Activated T-helper 1 cell treated with anti-CD3 and anti-CD28 coated beads, Interleukin-2, amount 50 U/mL, for 16 hours (primary cell): ENCODE measurements around the gene KPNA2.
"Not testable (repeated sequence)": the region's sequence is repeated elsewhere in the genome, so short reads cannot be mapped to it uniquely, and the experiment has no call there.

ENCODE experiments used
- DNase-seq, 2 donors: peaks; one replicate each; pipeline ENCODE4 v3.0.0-alpha.2; 2020; ENCODE audit warnings: low read depth in 1 of 2, low spot score in 1 of 2

KPNA2 gene

DNA sequence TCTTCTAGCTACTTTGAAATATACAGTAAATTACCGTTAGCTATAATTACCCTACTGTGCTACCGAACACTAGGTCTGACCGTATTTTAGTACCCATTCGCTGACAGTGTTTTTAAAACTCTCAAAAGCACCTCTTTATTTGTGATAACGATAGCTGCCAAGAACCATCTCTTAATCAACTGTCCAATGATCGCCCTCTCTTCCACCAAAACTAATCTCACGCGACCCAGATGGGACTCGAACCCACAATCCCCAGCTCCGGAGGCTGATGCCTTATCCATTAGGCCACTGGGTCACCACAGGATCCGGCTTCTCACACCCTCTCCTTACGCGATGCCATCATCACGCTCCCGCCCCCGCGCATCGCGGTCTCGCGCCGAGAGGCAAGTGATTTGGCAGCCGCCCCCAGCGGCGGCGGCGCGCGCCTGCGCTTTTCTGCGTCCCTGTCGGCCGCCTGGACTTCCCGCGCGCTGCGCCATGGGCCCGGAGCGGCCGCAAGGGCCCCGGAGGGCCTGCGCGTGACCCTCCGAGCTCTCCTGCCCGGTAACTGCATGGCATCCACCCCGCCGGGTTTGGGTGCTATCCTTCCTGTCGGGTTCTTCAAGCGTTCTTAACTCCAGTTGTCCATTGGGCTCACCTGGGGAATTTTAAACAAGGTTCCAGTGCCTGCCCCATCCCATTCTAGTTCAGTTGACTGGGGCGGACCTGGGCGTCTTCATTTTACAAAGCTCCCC, 15.7 kb upstream of the KPNA2 start:
- DNase-seq: peak; percentile 97 to 98

DNA sequence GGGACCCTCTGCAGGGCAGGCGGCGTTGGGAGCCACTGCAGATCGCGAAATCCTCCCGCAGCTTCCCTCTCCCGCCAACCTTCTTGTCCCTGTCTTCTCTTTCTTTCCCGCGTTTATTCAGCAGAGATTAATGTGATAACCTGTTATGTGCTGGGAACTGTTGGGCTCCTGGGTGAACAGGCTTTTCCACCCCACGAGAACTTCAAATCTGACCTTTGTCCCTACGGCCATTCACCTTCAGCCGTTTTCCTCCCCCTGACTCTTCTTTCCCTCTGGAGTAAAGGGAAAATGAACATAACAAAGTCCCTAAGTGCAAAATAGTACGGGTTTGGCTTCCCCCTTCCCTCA, 15.2 kb upstream of the KPNA2 start:
- DNase-seq: no peak

DNA sequence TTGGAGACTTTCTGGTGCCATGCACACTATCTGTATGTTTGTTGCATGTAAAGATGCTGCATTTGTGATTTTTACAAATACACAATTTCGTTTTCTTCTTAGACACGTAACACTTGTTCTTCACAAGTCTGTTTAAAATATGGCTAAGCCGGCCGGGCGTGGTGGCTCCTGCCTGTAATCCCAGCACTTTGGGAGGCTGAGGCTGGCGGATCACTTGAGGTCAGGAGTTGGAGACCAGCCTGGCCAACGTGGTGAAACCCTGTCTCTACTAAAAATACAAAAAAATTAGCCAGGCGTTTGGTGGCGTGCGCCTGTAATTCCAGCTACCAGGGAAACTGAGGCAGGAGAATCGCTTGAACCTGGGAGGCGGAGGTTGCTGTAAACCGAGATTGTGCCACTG, 14.7 kb upstream of the KPNA2 start:
- DNase-seq: not testable (repeated sequence)

DNA sequence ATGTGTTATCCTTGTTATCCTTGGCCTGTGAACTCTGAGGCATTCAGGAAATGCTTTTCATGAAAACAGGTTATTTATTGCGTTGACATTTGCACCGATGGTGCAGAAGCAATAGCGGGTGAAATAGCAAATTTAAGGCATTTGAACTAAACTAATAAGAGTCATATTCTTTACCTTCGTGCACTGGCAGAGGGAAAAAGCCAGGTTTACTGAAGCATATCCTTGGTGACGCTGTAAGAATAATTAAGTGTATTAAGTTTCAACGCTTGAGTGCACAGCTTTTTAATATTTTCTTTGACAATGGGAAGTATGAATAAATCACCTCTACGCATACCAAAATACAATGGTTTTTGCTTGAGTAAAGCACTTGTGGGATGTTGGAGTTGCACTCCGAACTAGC, 13.6 kb upstream of the KPNA2 start:
- DNase-seq: no peak

DNA sequence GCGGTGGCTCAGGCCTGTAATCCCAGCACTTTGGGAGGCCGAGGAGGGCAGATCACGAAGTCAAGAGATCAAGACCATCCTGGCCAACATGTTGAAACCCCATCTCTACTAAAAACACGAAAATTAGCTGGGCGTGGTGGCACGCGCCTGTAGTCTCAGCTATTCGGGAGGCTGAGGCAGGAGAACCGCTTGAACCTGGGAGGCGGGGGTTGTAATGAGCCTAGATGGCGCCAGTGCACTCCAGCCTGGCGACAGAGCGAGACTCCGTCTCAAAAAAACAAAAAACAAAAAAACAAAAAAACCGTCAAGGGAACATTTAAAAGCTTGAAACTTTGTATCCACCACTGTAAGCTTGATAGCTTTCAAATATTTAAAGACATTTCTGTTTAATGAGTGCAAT, 13.0 kb upstream of the KPNA2 start:
- DNase-seq: not testable (repeated sequence)

DNA sequence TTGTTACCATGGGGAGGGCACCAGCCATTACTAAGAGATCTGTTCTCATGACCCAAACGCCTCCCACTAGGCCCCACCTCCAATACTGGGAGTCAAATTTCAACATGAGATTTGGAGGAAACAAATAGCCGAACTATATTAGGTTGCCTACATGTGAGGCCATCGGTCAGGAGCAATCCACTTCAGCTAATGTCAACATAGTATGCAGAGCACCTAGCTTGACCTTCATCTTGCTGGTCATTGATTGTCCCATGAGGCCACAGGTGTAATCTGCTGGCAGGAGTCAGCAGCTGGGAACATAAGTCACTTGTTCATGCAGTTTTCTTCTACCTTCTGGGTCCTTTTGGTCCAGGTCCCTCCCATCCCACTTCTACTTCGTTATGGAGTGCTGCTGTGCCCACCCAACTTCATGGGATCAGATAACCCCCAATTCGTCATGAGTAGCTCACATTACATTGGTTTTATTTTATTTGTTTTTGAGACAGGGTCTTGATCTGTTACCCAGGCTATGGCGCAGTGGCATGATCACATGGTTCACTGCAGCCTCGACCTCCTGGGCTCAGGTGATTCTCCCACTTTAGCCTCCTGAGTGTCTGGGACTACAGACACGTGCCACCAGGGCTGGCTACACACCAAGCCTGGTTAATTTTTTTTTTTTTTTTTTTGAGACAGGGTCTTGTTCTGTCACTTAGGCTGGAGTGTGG, 5.9 kb upstream of the KPNA2 start:
- DNase-seq: no peak

DNA sequence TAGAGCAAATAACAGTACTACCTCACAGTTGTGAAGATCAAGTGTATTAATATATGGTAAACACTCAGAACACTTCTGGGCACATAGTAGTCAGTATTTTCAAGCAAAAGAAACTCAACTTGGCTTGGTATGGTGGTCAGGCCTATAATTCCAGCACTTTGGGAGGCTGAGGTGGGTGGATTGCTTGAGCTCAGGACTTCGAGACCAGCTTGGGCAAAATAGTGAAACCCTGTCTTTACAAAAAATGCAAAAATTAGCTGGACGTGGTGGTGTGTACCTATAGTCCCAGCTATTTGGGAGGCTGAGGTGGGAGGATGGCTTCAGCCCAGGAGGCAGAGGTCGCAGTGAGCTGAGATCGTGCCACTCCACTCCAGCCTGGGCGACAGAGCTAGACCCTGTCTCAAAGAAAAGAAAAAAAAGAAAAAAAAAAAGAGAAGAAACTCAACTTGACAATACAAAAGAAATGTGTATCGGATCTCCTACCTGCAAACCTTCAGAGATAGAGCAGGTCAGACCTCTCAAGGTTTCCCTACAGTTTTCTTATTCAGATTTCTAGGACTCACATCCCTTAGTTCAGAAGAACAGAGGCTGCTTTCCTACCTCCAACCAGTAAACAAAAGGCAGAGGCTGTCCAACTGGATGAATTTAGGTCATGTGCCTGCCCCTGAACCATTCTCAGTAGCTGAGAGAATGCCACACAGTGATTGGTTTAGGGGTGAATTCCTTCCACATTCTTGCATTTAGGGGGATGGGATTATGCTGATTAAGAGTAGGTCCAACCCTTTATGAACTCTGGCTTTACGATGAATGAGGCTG, 1.7 kb upstream of the KPNA2 start:
- DNase-seq: no peak

DNA sequence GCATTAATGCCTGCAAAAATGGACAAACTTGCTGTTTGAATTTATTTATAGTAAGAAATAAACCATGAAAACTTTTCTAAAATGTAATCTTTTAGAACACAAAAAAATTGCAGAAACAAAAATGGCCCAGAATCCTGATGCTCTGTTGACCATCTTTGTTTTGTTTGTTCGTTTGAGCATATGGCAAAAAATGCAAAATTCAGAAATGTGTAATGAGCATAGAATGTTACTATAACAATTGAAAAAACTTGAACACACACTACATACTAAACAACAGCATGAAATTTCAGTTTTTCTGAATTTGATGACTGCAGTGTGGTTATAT, 1.1 kb upstream of the KPNA2 start:
- no peak for DNase-seq

DNA sequence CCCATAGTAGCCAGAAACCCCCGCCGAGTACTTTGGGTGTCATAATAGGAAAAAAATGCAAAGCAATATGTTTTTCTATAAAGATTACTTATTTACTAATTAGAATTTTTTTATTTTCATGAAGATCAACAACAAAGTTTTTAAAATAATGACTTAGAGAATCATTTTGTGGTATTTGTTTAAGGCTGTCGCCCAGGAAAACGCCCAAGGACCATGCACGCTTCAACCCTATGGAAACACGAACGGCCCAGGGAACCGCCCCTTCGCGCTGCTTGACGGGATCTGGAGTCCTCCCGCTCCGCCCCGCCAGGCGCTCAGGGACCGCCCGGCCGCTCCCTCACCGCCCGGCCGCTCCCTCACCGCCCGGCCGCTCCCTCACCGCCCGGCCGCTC, 408 bp upstream of the KPNA2 start:
- peak; percentile 74 to 78 for DNase-seq

DNA sequence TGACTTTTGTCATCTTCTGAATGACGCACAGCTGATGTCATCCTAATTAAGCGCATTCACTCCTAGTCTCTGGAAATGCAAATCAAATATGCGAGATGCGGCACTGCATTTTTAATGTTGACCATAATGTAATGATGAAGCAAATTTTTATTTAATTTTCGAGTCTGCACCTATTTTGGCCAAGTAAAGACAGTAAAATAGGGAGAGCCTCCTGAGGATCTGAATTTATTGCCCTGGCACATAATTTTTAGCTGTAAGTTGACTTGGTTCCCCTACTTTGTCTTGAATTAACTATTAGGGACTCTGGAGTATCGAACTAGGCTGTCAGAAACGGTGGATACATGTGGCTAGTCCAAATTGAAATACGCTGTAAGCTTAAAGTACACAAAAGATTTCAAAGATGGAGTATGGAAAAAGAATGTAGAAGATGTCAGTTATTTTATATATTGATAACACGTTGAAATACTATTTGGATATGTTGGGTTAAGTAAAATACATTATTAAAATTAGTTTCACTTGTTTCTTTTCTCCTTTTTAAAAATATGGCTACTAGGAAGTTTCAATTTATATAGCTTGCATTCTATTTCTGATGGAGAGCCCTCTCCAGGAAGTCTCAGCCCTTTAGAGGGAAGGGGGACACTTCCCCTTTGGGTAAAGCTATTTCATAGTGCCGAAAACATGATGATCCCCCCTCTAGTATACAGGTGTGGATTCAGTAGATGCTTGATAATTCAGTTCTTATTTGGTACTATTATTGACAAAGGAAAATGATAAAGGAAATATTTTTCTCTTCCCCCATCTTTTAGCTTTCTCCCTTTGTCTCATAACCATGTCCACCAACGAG, 991 bp downstream of the KPNA2 start:
- DNase-seq: no peak

DNA sequence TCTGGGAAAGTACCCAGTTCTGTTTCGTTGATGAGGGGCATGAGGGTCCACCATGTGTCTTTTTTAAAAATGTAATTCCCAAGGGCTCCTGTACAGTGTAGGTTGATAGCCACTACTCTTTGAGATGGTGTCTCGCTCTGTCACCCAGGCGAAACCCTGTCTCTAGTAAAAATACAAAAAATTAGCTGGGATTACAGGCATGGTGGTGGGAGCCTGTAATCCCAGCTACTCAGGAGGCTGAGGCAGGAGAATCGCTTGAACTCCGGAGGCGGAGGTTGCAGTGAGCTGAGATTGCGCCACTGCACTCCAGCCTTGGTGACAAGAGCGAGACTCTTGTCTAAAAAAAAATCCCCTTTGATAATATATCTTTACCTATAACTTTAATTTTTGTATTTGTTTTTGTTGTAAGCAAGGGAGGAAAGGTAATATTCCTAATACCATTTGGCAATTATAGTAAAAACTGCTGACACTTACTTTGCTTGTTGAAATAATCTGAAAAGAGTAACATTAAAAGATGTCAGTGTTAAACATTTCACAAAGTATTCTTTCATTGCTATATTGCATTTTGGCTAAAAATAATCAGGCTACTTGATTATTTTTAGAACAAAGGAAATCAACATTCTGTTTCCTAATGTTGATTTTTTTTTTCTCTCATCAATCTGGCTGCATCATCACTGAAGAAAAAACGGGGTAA, 11.8 kb downstream of the KPNA2 start:
- DNase-seq: no peak

DNA sequence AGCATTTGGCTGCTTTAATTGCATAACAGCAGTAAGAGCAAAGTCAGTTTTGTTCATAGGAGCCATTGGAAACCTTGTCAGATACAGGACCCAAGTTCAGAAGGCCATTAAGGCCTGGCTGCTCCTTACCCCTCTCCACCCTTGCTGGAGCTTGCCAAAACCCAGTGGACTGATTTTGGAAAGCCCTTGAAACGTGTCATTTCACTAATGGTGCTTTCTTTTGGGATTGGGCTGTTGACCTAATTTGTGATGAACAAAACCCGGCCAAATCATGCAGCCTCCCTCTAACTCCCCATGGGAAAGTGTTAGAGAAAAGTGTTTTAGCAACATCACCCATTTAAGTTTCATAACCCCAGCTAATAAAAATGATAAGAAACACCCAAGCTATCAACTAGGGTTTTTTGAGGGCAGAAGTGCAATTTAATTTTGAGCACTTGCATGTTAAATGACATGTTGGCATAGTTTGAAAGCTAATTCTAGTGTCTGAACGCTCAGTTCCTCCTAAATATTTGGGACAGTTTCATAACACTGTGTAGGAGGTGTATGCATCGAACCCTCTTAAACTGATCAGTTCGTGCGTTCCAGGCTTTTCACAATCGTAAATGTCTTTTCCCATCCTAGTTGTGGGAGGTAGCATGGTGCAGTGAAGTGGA, 12.5 kb downstream of the KPNA2 start:
- not testable (repeated sequence) for DNase-seq

DNA sequence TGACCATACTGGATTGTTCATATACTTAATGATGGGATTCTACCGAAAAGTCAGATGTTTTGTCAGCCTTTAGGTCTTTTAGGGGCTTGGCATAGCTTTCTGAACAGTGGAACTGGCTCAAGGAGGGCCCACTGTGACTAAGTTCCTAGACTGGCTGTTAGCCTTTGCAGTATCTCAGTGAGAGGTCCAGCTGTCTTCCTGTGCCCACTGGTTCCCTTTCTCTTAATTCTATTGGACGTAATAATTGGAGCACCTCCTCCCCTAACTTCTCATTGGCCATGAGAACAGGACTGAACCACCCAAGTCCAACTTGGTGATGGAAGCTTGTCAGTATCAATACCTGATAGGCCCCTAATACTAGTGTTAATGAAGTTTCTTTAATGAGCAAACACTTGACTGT, 13.5 kb downstream of the KPNA2 start:
- DNase-seq: no peak

DNA sequence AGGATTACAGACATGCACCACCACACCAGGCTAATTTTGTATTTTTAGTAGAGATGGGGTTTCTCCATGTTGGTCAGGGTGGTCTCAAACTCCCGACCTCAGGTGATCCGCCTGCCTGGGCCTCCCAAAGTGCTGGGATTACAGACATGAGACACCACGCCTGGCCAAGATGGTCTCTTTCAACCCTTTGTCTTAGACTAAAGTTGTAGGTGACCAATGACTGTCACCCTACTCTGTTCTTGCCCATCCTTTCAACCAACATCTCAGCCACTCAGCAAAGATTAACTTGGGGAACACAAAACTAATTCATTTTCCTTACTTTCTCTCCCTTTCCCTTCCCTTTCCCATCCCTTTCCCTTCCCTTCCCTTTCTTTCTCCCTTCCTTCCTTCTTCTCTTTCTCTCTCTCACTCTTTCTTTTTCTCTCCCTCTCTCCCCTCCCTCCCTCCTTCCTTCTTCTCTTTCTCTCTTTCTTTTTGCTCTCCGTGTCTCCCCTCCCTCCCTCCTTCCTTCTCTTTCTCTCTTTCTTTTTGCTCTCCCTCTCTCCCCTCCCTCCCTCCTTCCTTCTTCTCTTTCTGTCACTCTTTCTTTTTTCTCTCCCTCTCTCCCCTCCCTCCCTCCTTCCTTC, 14.4 kb downstream of the KPNA2 start:
- DNase-seq: not testable (repeated sequence)

DNA sequence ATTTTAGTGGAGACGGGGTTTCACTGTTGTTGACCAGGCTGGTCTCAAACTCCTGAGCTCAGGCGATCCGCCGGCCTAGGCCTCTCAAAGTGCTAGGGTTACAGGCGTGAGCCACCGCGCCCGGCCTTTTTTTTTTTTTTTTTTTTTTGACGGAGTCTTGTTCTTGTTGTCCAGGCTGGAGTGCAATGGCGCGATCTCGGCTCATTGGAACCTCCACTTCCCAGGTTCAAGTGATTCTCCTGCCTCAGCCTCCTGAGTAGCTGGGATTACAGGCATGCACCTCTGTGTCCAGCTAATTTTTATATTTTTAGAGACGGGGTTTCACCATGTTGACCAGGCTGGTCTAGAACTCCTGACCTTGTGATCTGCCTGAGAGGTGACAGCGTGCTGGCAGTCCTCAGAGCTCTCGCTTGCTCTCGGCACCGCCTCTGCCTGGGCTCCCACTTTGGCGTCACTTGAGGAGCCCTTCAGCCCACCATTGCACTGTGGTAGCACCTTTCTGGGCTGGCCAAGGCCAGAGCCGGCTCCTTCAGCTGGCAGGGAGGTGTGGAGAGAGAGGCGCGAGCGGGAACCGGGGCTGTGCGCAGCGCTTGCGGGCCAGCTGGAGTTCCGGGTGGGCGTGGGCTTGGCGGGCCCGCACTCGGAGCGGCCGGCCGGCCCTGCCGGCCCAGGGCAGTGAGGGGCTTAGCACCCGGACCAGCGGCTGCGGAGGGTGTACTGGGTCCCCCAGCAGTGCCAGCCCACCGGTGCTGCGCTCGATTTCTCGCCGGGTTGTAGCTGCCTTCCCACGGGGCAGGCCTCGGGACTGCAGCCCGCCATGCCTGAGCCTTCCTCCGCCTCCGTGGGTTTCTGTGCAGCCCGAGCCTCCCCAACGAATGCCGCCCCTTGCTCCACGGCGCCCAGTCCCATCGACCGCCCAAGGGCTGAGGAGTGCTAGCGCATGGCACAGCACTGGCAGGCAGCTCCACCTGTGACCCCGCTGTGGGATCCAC, 16.1 kb downstream of the KPNA2 start:
- DNase-seq: not testable (repeated sequence)

DNA sequence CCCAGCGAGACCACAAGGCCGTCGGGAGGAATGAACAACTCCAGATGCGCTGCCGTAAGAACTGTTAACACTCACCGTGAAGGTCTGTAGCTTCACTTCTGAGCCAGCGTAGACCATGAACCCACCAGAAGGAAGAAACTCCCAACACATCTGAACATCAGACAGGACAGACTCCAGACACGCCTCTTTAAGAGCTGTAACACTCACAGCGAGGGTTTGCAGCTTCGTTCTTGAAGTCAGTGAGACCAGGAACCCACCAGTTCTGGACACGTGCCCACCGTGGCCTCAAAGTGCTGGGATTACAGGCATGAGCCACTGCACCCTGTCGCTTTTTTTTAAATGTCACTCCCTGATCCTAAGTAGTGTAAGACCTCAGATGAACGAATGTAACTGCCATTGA, 17.3 kb downstream of the KPNA2 start:
- no peak for DNase-seq

DNA sequence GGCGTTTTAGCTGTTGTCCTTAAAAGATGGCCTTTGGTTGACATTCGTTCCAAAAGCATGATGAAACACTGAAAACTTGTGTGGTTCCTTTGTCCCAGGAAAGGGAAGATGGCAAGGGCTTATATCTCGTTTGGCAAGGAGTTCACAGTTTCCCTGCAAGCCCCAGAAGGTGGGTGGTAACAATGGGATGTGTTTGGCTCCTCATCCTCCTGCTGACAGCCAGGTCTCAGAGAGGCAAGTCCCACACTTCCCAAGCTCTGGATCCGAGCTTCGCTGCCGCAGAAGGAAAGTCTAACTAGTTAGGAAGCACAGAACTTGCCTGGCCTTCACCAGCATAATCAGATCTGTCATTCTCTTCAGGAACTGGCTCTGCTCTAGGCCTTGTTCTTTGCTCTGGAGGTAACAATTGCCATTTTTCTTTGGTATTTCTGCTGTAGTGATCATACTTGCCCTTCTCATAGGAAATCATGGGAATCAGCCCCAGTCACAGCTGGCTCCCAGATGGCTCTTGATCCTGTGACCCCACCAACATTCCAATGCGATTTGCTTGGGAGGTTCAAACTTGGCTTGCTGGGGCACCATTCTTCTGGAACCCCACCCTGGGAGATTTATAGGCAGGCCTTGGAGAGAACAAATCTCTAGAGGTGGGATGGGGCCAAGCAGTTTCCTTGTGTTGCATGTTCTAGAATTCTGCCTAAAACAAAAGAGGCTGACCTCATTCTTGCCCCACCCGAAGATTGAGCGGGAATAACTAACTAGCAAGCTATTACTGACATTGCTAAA, 17.9 kb downstream of the KPNA2 start:
- DNase-seq: no peak
